Activated T-helper 1 cell treated with Interleukin-2 at 50 U/mL for 16 hours (primary cell): ENCODE data around the gene OSBPL2.

ENCODE experiments used
- DNase-seq: peaks from one replicate; pipeline ENCODE4 v3.0.0-alpha.2; 2020; ENCODE audit warnings: low read depth

The OSBPL2 gene

DNA sequence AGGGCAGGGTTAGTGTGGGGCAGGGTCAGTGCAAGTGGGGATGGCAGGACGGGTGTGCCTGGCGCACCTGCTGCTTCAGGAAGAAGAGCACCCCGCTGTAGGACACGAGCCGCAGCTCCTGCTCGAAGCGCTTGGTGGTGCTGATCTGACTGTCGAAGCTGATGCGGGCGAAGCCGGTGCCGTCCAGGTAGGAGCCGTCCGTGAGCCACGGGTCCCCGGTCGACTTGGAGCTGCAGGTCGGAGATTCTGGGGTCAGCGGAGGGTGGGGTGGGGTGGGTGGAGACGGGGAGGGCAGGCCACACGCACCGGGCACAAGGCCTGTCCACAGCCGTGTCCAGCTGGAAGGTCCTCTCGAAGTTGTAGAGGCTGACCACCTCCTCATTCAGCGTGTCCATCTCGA lies 74.7 kb downstream of the OSBPL2 start:
- no peak for DNase-seq

GRCh38 chr20:62313460-62314338 lies 75.4 kb downstream of the OSBPL2 start:
- no peak for DNase-seq

GRCh38 chr20:62314339-62314638 lies 76.0 kb downstream of the OSBPL2 start:
- no peak for DNase-seq

GRCh38 chr20:62314711-62315302 lies 76.5 kb downstream of the OSBPL2 start:
- DNase-seq: no peak

GRCh38 chr20:62315773-62316172 lies 77.5 kb downstream of the OSBPL2 start:
- DNase-seq: no peak

- DNase-seq: no peak
Measured at GRCh38 chr20:62316331-62317166, 78.2 kb downstream of the OSBPL2 start.

DNA sequence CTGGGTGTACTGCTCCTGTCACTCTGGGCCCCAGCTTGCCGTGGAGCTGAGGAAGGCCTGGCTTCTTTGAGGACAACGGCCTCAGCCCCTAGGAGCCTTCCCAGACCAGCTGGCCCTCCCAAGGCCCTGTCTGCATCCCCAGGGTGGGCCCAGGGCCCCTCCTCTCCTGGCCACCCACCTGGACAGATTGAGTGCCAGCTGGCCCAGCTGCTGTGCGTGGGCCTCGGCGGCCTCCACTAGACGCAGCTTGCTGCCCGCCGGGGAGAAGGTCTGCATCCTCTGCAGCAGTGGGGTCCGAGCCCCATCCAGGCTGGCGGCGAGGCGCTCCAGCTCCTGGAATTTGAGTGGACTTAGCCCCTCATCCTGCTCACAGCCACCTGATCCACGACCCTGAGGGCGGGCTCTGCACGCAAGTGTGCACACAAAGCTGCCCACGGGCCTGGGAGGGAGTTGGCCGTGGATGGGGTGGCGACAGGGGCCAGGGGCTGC lies 78.9 kb downstream of the OSBPL2 start:
- DNase-seq: no peak

GRCh38 chr20:62318400-62319345 lies 80.4 kb downstream of the OSBPL2 start:
- DNase-seq: no peak

- no peak for DNase-seq
Measured at GRCh38 chr20:62319346-62319909, 81.1 kb downstream of the OSBPL2 start.

DNA sequence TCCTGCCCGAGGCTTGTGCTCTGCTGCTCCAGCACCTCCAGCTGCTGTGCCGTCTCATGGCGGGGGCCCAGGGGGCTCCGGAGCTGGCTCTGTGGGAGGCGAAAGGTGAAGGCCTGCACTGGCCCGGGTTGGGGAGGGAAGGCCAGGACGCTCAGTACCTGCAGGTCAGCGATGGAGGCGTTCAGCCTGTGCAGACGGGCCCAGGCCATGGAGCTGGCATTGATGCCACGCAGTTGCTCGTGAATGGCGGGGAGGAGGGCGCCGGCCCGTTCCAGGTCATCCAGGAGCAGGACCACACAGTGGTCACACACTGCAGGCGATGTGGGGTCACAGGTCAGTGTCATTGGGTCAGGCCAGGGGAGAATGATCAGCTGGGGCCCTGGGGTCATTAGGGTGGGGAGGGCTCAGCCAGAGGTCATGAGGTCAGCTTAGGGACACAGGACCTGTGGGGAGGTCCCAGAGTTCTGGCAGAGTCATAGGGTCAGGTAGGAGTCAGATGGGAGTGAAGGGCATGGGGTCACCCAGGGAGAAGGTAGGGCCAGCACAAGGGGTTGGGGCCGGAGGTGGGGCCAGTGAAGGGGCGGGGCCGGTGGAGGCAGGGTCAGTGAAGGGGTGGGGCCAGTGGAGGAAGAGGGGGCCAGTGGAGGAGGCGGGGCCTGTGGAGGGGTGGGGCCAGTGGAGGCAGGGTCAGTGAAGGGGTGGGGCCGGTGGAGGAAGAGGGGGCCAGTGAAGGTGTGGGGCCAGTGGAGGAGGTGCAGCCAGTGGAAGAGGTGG lies 82.4 kb downstream of the OSBPL2 start:
- no peak for DNase-seq

DNA sequence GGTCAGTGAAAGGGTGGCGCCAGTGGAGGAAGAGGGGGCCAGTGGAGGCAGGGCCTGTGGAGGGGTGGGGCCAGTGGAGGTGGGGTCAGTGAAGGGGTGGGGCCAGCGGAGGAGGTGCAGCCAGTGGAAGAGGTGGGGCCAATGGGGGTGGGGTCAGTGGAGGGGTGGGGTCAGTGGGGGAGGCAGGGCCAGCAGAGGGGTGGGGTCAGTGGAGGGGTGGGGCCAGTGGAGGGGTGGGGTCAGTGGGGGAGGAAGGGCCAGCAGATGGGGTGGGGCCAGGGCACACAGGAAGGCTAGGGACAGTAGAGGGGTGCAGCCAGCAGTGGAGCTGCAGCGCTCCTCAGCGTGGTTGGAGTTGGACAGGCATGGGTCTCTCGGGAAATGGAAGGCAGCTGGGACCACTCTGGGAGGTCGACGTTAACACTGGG lies 83.2 kb downstream of the OSBPL2 start:
- no peak for DNase-seq

DNA sequence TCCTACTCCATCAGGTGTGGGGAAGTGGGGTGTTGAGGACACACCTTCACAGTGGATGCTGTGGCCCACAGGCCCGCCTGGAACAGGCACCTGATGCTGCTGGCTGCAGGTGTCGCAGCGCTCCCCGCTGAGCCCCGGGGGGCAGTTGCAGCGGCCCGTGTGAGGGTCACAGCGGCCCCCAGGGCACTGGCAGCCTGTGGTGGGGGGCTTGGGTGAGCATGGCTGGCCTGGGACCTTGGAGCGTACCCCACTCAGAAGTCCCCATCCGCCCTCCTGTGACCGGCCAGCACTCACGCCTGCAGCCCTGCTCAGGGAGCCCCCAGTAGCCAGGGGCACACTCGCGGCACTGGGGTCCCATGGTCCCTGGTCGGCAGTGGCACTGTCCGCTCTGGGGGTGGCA lies 83.7 kb downstream of the OSBPL2 start:
- DNase-seq: no peak

DNA sequence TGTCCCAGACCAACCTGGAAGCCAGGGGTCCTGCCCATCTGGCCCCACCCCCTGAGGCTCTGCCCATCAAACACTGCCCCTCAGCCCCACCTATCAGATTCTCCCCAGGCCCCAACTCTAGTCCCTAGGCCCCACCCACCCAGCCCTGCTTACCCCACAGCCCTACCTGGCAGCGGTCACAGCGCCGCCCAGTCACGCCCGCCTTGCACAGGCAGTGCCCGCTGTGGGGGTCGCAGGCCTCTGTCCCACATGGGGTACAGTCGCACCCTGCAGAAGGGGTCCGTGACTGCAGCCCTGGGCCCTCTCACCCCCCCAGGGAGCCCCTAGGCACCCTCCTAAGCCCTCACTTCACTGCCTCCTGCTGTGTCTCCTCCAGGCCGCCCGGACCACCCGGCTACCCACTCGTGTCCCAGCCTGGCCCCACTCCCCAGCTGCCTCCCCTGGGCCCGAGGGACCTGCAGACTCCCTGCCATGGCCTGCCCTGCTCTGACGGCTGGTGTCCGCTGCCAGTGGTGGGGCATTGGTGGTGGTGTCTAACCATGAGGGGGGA lies 84.2 kb downstream of the OSBPL2 start:
- no peak for DNase-seq

DNA sequence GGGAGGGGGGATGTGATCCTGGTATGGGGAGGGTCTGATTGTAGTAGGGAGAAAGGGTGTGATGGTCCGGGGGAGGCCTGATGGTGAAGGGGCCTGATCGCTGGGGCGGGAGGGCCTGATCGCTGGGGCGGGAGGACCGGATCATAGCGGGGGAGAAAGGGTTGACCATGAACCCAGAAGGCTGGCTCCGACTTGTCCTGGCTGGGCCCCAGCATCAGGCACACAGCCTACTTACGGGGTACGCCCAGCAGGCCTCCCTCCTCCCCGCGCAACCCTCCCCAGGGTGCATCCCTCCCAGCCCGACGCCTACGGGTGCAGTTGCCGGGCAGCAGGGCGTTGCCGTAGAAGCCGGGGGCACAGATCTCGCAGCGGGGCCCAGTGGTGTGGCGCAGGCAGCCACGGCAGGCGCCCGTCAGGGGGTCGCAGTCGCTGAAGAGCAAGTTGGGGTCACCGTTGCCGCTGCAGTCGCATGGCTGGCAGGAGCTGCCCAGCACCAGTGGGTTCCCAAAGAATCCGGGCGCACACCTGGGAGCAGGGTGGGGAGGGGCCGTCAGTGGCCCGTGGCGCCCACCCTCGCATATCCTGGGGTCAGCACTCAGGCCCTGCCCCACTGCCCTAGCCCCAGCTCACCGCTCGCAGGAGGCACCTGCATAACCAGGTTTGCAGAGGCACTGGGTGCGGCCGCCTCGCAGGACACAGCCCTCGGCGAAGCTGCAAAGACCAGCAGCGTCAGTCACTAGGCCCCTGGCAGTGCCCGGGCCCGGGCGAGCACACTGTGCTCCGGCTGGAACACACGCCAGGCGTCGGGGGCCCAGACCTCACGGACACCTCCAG lies 85.0 kb downstream of the OSBPL2 start:
- DNase-seq: no peak

GRCh38 chr20:62323980-62324906 lies 85.9 kb downstream of the OSBPL2 start:
- DNase-seq: no peak

- no peak for DNase-seq
Measured at GRCh38 chr20:62325172-62325905, 87.0 kb downstream of the OSBPL2 start.

GRCh38 chr20:62326559-62326958 lies 88.2 kb downstream of the OSBPL2 start:
- DNase-seq: no peak
